ENCODE measurements around the gene TNFSF9.

DNA sequence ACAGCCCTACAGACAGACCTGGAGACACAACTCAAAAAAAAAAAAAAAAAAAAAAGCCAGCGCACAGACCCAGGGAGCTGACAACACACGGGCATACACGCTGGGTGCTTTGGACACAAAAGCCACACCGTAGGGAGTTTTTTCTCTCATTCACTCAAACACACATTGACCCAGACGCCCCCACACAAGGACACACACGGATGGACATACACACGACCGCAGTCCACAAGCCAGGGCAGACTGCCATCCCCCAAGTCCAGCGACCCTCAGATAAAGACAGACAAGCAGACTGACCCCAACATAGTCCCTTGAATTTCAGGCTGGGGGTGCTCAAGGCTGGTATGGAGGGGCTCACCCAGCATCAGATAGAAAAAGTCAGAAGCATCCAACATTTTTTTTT, 16.7 kb upstream of the TNFSF9 start:
- TF ChIP-seq POLR2AphosphoS2 (conservative IDR thresholded peaks at IDR 0.05; ENCODE audit: low read length) (no peak), CTCF (IDR thresholded peaks at IDR 0.05) (no peak)
